Suprapubic skin (tissue), 4 donors: ENCODE measurements around the gene KYNU.

Experiments used
- POLR2A ChIP-seq, 2 donors: fragments of 450-650 bp; IDR thresholded peaks; one replicate each; pipeline ENCODE4 v1.6.1; 2017; ENCODE audit warnings: antibody characterized with exemption in 2 of 2, mild to moderate bottlenecking in 2 of 2, moderate library complexity in 2 of 2
- POLR2AphosphoS5 ChIP-seq, 3 donors: sonication (generic); formaldehyde crosslinking; IDR thresholded peaks; one replicate each; pipeline ENCODE4 v1.6.1; 2017; ENCODE audit warnings: antibody characterized with exemption in 3 of 3
- TF ChIP-seq, protein P1 (sequence below), 2 donors: fragments of 200-600 bp in 1 of 2; fragments of 450-650 bp in 1 of 2; sonication (generic) in 1 of 2; IDR thresholded peaks; one replicate each; pipeline ENCODE4 v1.5.1; 2016 to 2019; ENCODE audit warnings: antibody characterized with exemption in 2 of 2, mild to moderate bottlenecking in 1 of 2, moderate library complexity in 1 of 2

DNA sequence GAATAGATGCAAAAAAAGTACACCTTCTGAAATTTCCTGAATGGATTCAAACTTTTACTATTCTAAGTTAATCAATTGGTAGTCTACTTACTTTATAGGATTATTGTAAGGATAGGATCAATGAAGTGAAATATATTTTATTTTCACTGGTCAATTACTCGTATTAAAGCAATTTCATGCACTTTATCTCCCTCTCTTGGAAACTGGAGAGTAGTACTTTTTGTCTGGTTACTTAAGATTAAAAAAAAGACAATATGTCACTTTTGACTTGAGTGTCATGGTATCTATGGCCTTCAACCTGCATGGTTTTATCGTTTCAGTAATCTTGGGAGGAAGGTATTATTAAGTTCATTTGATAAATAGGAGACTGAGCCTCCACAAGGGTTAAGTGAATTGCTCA lies 1.0 kb upstream of the KYNU start:
- TF ChIP-seq POLR2AphosphoS5 (IDR thresholded peaks at IDR 0.05), result no peak
- TF ChIP-seq, protein P1, sequence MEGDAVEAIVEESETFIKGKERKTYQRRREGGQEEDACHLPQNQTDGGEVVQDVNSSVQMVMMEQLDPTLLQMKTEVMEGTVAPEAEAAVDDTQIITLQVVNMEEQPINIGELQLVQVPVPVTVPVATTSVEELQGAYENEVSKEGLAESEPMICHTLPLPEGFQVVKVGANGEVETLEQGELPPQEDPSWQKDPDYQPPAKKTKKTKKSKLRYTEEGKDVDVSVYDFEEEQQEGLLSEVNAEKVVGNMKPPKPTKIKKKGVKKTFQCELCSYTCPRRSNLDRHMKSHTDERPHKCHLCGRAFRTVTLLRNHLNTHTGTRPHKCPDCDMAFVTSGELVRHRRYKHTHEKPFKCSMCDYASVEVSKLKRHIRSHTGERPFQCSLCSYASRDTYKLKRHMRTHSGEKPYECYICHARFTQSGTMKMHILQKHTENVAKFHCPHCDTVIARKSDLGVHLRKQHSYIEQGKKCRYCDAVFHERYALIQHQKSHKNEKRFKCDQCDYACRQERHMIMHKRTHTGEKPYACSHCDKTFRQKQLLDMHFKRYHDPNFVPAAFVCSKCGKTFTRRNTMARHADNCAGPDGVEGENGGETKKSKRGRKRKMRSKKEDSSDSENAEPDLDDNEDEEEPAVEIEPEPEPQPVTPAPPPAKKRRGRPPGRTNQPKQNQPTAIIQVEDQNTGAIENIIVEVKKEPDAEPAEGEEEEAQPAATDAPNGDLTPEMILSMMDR (IDR thresholded peaks at IDR 0.05), result no peak
- TF ChIP-seq POLR2A (IDR thresholded peaks at IDR 0.05), result no peak
